HG02763 (cell line): ENCODE data around the gene DCST1.
A peak's percentile ranks its signal among the peaks of the same experiment; 100 is the strongest.

ENCODE experiments used
- ATAC-seq: cut with Tn5 transposase; IDR thresholded peaks from one replicate; pipeline ENCODE4 v1.9.1; 2021; ENCODE audit warnings: mild to moderate bottlenecking, moderate library complexity; ENCODE audit not compliant: unreplicated experiment

DCST1 gene

GRCh38 chr1:155000726-155001424 is 32.7 kb upstream of the DCST1 start:
- ATAC-seq: peak; percentile 39

DNA sequence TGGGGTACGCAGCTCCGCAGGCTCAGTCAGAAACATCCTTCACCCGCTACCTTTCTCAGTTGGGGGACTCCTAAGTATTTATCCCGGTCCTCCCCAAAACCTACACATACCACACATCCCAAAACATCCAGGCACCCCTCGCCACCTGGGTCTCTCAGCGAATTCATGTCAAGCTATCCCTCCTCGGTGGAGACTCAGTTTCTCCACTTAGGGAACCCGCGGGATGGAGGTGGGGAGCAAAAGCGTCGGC is 32.3 kb upstream of the DCST1 start:
- no peak for ATAC-seq

GRCh38 chr1:155001675-155002463 is 31.8 kb upstream of the DCST1 start:
- peak; percentile 57 for ATAC-seq

- ATAC-seq: no peak
Observed at GRCh38 chr1:155002464-155003226, 31.0 kb upstream of the DCST1 start, which contains the start of gene ZBTB7B. Gene ZBTB7B (plus strand): TSS chr1:155002802. CDS start chr1:155014661, 11,859 bp downstream.

DNA sequence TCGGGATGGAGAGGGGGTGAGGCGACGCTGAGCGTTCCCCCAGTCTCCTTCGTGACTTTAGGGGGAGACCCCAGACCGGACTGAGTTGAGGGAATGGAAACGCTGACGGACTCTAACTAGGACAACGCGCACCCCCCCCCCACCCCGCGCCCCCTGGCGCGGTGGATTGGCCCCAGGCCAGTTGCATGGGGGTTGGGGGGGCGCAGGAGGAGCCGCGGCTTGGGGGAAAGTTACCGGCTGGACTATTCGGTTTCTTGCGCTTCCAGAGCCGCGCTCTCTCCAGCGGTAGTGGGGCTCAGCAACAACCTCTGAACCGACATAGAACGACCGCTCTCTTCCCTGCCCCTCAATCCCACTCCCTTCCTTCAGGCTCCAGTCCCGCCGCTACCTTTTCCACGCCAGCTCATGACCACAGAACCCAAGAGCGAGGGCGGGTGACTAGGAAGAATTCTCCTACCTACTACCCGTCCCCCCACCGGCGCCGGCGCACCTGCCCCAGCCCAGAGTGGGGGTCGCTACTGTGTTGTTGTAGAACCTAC is 30.3 kb upstream of the DCST1 start:
- ATAC-seq: no peak

- ATAC-seq: no peak
Observed at GRCh38 chr1:155003766-155004351, 29.8 kb upstream of the DCST1 start.

DNA sequence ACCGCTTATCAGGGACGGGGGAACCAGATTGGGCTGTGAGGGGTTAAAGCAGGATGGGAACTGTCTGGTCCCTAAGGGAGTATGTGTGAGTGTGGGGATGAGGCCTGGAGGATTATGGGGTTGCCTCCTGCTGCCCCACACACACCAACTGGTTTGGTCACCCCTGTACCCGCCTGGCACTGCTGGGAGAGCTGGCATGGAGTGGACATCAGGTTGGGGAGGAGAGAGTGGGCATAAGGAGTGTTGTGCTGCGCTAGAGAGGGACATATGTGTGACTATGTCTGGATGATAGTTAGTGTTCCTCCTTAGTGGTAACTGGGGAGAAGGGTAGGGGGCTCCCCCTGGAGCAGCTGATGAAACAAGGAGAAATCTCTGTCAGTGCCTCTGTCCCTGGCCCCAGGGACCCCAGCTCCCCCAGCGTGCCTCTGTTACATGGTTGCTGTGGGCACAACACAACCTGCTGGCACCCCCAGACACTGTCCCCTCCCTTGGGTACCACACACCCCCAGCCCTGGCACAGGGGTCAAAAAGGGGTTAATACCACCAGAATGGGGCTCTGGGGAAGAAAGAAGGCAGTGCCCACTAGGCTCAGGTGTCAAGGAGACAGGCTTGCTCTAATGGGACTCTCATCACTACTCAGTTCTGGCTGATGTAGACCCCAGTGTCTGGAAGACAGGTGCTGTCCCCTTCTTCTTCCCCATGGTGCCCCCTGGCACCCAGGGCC is 29.1 kb upstream of the DCST1 start:
- ATAC-seq: no peak

- ATAC-seq: no peak
Observed at GRCh38 chr1:155005076-155006011, 28.3 kb upstream of the DCST1 start.

- ATAC-seq: no peak
Observed at GRCh38 chr1:155006601-155007101, 27.0 kb upstream of the DCST1 start.

GRCh38 chr1:155007251-155007828 is 26.3 kb upstream of the DCST1 start:
- no peak for ATAC-seq

DNA sequence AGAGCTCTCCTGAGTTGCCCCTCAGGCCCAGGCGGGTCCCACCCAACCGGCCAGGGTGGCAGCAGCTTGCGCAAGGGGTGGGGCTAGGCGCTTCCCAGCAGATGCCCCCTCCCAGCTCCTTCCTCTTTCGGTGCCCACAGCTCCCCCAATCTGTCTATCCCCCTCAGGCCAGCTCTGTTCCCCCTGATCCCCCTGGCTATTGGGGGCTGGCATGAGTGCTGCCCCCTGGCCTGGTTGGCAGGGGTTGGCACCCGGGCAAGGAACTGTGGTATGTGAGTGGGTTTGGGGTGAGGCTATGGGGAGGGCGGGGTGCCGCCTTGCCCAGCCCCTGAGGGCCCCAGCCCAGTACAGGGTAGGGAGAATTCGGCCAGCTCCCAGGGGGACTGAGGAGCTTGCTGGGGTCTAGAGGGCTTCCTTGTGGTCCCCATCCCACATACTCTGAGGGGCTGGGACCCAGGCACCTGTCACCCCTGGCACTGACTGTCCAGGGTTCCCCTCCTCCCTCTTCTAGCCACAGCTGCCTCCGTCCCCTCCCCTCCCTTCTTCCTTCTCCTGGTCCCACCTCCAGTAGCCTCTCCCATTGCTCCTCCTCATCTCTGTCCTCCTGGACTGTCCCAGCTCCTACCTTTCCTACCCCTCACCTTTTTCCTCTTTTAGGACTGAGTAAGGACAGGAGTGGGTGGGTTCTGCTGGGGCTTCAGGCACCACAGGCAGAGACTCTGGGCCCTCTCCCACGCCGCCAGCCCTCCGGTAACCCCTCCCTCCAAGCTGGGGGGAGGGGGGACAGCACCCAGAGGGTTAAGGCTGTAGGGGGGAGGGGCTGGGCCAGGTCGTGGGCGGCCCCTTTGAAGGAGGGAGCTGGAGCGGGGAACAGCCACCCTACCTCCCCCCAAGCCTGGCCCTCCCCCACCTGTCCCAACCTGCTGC is 25.3 kb upstream of the DCST1 start:
- ATAC-seq: no peak

DNA sequence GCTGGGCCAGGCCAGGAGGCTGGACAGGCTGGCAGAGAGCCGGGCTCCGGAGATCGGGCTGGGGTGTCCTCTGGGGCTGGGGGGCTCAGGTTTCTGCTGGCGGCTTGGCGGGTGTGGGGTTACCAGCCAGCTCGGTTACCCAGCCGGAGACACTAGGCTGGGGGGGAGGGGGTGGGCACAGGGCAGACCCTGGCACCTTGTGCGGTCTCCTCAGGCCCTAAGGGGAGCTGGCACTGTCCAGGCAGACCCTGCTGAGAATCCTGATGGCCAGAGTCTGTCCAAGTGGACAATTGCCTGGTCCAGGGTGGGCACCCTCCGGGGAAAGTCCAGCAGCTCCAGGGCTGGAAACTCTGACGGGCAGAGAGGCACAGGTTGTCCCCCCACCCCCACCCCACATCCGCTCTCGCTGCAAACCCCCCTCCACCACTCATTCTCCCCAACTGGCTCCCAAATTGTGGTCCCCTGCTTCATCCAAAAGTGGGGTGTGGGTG is 24.4 kb upstream of the DCST1 start:
- ATAC-seq: no peak

- ATAC-seq: no peak
Observed at GRCh38 chr1:155009742-155010141, 23.9 kb upstream of the DCST1 start.

DNA sequence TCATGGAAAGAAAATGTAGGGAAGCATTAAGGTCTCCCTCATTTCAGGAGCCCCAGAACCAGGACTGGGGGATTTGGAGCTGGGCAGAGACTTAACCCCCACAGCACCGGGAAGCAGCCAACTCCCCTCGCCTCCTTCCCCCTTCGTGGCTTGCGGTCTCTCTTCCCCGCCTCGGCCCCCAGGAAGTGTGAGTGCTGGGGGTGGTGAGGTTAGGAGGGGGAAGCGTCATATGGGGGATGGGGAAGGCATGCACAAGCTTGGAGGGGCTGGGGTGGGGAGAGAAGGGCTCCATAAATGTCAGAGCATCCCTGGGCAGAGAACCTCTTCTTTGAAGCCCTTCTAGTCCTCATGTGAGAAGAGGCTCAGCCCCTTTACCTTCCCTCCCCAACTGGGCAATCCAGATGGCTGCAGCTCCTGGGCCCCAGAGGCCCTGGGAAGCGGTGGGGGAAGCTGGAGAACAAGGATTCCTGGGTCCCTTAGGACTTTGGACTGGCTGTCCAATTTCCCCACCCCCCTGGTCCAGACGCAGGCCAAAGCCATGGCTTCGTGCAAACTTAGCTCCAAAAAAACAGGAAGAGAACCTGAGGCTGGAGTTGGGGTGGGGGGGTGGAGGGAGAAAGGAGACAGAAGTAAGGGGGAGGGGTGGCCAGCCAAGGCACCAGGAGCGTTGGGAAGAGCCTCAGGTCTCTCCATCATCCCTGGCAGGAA is 23.3 kb upstream of the DCST1 start:
- ATAC-seq: no peak

- no peak for ATAC-seq
Observed at GRCh38 chr1:155011004-155011416, 22.6 kb upstream of the DCST1 start.

GRCh38 chr1:155011437-155012025 is 22.1 kb upstream of the DCST1 start:
- no peak for ATAC-seq
